ENCODE data around the gene PRKCSH.
"Not testable (repeated sequence)": the region's sequence is repeated elsewhere in the genome, so short reads cannot be mapped to it uniquely, and the experiment has no call there.

The PRKCSH gene, protein sequence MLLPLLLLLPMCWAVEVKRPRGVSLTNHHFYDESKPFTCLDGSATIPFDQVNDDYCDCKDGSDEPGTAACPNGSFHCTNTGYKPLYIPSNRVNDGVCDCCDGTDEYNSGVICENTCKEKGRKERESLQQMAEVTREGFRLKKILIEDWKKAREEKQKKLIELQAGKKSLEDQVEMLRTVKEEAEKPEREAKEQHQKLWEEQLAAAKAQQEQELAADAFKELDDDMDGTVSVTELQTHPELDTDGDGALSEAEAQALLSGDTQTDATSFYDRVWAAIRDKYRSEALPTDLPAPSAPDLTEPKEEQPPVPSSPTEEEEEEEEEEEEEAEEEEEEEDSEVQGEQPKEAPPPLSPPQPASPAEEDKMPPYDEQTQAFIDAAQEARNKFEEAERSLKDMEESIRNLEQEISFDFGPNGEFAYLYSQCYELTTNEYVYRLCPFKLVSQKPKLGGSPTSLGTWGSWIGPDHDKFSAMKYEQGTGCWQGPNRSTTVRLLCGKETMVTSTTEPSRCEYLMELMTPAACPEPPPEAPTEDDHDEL

DNA sequence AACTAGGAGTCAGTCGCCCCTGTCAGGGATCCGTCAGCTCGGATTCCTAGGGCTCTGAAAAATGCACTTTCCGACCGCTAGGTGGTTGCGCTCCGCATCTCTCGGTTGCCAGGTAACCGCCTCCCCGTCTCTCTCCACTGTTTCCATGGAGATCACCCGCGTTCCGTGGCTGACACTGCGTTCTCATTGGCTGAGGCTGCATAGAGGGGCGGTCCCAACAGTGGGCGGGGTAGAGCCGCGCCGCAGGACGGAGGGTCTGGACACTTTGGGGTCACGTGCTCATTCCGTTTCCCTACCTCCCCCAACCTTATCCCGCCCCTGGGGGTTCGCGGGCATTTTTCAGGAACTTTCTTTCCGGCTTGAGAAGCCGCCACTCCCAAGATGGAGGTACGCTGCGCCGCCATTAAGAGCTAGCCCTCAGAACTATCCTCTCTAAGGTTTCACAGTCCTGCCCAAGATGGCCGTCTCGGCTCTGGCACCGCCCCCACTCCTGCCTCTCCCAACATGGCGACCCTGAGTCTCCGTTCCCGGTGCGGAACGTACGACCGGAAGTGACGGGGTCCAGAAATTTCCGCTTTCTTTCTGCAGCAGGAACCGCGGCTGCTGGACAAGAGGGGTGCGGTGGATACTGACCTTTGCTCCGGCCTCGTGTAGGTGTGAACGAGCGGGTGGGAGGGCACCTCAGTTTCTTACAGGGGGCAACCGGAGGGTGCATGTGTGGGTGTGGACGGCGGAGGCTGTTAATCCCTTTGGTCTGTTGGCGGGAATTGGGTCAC, at the start of gene PRKCSH, which contains the start of gene ODAD3:
PRKCSH (plus strand) TSS at position 579 of the 776 bp plus-strand sequence. CDS start 483 bp downstream, outside the sequence.
ODAD3 (minus strand) TSS at position 65 of the 776 bp plus-strand sequence. CDS start 105 bp downstream, outside the sequence.
- peak; percentile 99 for DNase-seq (ENCODE audit: low read depth, low spot score)

DNA sequence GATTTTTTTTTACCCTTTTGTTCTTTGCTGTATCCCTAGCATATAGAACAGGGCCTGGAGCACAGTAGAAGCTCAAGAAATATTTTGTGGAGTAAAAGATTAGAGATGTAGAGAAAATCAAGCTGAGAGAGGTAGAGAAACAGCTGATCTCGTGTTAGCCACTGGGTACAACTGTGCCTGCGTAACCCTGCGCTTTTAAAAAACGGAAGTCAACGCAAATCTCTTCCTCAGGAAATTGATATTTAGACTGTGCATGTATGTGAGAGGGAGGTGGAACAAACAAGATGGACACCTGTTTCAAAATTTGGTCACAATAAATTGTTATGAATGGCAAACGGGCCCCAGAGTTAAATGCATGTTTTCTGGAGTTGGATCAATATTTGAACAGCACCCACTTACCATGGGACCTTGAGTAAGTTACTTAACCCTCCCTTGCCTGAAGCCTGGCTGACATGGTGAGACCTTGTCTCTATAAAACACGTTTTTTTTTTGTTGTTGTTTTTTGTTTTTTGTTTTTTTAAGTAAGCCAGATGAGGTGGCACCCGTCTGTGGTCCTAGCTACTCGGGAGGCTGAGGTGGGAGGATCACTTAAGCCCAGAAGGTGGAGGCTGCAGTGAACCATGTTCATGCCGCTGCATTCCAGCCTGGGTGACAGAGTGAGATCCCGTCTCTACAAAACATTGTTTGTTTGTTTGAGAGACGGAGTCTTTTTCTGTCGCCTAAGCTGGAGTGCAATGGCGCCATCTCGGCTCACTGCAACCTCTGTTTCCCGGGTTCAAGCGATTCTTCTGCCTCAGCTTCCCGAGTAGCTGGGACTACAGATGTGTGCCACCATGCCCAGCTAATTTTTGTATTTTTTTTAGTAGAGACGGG, 48.0 kb upstream of the PRKCSH start:
- DNase-seq (ENCODE audit: low read depth, low spot score) = no peak

DNA sequence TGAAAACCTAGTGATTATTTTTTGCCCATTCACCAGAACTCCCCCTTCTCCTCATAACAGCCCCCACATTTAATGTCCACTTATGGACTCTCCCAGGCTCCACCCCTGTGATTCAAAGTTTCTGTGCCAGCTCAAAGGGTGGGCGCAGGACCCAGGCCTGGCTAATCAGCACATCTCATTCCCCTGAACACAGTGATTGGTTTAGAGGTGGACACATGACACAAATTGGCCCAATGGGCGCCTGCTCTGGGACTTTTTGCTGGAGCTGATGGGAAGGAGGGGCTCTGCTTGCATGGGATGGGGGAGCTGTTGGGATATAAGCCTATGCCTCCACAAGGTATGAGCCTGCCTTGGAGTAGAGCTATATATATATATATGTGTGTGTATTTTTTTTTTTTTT, 45.1 kb upstream of the PRKCSH start:
- DNase-seq (ENCODE audit: low read depth, low spot score) = no peak

DNA sequence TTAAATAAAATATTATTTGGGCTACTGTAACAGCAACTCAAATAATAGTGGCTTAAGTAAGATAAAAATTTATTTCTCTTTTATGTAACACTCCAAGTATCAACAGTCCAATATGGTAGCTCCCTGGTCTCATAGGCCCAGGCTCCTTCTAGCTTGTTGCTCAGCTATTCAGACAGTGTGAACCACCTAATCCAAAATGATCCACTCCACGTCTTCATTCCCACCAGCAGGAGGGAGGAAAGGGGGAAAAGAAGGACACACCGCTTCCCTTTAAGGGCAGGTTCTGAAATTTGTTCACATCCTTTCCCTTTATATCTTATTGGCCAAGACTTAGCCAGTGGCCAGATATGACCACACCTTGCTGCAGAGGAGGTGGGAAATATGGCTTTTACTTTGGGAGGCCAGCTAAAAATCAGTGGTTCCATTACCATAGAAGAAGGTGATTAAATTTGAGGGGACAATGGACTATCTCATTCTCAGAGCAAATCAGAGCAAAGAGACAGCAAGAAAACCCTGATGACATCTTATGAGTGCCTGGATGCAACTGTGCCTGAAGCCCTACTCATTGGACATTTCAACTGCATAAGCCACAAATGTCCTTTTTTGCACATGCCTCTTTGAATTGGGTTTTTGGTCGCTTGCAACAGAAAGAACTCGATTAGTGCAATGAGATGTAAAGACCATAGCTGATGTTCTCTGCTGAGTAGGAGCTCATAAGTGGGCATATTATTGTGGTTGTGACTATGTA, 44.3 kb upstream of the PRKCSH start:
- no peak for DNase-seq (ENCODE audit: low read depth, low spot score)

DNA sequence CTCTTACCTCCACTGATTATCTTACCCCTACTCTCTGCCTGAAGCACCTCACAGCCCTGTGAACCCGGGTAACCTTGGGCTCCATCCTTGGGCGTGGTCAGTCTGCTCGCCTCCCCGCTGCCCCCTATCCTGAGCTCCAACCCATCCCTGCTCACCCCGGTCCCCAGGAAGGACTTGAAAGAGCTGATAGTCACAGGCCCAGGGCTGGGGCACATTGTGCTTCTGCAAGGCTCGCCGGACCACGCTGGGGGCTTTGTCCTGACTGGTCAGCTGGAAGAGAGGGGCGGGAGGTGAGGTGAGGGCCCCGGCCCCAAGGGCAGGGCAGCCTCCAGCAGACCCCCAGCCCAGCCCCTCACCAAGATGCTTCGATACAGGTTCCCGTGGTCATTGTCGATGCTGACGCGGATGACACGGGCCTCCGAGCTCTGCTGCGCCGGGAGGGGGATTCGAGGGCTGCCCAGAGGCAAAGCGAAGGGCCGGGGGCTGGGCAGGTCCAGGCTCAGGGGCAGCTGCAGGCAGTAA, 38.3 kb upstream of the PRKCSH start:
- DNase-seq (ENCODE audit: low read depth, low spot score) = no peak

DNA sequence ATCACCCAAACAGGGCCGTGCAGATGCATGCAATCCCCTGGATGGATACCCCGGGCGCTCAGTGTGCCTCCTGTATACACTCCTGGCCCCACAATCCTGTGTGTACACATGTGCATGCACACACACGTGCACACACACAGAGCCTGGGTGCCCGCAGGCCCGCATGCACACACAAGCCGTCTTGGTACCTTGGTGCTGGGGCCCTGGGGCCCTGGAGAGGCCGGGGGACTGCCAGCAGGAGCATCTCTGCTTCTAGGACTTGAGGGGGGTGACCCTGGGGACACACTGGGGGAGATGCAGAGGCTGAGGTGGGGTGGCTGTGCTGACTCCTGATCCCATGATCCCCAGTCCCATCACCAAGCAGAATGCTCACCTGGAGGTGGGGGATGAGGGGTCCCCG, 35.8 kb upstream of the PRKCSH start:
- no peak for DNase-seq (ENCODE audit: low read depth, low spot score)

DNA sequence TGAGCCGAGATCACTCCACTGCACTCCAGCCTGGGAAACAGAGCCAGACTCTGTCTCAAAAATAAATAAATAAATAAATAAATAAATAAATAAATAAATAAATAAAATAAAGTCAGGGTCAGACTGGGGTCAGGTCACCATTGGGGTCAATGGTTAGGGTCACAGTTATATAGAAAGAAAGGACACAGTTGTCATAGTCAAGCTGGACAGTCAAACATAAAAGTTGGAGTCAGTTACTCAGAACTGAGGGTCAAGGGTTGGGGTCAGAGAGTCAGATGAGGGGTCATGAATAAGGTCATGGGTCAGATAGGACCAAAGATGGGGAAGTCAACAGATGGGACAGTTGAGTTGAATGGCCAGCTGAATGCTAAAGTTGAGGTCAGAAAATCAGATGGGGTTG, 34.6 kb upstream of the PRKCSH start:
- no peak for DNase-seq (ENCODE audit: low read depth, low spot score)

DNA sequence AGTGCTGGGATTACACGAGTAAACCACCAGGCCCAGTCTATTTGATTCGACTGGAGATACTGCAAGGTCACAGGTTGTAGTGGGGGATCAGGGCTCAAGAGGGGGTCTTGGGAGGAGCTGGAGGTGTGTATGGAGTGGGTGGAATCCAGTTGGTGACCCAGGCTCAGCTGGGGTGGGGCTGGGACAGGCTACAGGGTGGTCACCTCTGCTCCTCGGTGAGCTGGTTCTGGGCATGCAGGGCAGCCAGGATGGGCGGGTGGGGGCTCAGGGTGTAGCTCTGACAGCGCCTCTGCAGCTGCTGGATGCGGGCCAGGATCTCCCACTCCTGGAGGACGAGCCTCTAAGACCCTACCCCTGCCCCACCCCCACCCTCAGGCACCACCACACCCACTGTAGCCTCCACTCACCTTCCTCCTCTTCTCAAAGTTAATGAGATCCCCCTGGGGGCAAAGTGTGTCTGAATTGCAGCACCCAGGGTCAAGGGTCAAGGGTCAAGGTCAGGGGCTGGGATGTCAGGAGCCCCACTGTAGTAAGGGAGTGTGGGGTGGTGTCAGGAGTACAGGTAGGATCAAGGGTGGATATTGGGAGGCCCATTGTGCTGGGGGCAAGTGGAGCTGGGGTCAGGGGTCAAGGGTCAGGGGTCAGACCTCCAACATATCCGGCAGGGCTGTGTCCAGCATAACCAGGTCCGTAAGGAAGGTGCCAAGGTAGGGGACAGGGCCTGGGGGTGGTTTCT, 33.5 kb upstream of the PRKCSH start:
- DNase-seq (ENCODE audit: low read depth, low spot score) = no peak

DNA sequence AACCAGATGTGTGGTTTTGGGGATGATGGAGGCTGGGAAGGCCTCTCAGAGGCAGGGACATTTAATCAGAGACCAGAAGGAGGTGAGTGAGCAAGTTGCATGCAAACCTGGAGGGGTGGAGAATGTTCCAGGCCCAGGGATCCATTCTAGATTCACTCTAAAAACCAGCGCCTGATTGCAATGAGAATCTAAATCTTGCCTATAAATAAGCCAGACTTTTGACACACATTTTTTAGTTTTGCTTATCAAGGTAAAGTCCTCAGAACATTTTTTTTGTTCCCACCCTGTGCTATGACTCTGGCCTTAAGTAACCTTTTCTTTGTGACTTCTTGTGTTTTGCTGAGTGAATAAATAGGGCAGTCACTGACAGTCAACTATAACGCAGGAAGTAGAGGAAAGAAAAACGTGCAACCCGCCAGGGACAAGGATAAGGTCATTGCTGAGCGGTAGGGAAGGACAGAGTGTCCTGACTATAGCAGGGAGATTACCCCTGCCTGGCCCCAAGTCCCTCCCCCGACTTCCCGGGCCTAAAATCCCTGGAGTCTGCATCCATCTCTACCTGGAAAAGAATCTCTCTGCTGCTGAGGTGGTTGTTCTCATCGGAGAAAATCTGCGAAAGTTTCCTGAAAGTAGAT, 30.7 kb upstream of the PRKCSH start:
- DNase-seq (ENCODE audit: low read depth, low spot score) = no peak

DNA sequence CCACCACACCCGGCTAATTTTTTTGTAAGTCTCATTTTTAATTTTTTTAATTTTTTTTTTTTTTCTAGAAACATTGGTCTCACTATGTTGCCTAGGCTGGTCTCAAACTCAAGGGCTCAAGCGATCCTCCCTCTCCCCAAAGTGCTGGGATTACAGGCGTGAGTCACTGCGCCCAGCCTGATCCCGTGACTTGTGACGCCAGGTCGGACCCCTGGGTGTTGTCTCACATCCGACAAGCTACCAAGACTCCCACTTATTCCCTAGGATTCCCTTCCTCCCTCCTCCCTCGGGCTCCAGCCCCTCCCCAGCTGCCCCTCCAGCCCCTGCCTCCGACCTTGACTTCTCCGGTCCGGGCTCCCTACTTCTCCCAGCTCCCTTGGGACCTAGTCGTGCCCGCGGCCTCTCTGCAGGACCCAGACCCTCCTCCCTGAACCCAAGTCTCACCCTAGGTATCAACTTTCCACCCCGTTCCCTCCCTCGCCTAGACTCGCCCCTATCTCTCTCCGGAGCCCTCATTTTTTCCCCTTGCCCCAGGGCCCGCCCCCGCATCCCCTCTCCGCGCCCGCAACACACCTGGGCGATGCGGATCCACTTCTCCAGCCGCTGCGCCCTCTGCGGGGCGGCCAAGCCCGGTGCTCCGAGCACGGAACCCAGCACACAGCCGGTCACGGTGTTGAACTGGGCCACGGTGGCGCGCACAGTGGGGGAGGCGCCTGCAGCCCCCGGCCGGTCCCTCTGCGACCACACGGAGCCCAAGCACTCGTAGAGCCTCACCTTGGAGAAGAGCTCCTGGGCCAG, 29.4 kb upstream of the PRKCSH start:
- no peak for DNase-seq (ENCODE audit: low read depth, low spot score)

DNA sequence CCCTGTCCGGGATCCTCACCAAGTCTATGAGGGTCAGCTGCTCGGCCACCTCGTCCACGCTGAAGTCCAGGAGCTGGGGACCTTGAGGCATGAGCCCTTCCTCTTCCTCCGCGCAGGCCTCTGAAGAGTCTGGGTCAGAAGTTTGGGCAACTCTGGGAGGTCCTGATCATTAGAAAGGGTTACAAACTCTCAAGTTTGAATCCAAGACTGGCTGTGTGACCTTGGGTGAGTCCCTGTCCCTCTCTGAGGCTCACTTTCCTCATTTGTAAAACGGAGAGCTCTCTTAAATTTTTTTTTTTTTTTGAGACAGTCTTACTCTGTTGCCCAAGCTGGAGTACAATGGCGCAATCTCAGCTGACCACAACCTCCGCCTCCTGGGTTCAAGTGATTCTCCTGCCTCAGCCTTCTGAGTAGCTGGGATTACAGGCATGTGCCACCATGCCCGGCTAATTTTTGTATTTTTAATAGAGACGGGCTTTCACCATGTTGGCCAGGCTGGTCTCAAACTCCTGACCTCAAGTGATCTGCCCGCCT, 28.7 kb upstream of the PRKCSH start:
- DNase-seq (ENCODE audit: low read depth, low spot score) = not testable (repeated sequence)

DNA sequence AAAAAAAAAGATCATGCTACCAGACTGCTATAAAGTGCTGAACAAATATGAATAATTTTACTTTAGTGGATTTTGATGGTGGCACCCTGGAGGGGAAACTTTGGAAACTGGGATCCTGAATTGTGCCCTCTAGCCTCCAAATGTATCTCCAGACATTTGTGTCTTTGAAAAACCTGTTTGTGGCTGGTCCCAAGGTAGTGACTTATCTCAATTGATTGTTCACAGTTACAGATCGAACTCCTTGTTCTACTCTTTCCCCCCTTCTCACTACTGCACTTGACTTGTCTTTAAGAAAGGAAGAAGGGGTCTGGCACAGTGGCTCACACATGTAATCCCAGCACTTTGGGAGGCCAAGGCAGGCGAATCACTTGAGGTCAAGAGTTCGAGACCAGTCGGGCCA, 26.8 kb upstream of the PRKCSH start:
- DNase-seq (ENCODE audit: low read depth, low spot score) = no peak

DNA sequence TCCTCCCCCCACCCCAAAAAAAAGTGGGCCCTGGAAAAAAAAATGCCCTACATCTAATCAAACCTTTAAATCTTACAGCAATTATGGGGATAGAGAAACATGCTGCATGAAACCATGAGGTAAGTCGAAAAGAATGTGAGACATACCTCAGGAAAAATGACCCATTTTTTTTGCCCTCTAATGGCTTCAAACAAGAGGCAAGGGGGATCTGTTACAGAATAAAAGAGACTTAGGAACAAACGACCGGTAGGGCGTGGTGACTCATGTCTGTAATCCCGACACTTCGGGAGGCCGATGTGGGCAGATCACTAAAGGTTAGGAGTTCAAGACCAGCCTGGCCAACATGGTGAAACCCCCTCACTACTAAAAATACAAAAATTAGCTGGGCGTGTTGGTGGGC, 24.8 kb upstream of the PRKCSH start:
- DNase-seq (ENCODE audit: low read depth, low spot score) = no peak

DNA sequence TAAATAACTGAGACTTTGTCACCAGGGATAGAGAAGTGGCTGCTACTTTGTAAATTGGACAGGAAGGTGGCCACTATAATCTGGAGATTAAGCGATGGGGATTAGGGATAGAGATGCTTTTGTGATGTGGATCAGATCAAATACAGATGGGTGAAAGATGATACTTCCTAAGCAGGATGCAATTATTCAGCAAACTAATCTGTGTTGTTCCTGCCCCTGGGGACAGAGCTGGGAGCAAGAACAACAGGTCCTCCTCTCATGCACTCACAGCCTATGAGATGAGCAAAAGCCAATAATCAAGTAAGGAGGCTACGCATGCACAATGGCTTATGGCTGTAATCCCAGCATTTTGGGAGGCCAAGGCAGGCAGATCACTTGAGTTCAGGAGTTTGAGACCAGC, 20.9 kb upstream of the PRKCSH start:
- no peak for DNase-seq (ENCODE audit: low read depth, low spot score)

DNA sequence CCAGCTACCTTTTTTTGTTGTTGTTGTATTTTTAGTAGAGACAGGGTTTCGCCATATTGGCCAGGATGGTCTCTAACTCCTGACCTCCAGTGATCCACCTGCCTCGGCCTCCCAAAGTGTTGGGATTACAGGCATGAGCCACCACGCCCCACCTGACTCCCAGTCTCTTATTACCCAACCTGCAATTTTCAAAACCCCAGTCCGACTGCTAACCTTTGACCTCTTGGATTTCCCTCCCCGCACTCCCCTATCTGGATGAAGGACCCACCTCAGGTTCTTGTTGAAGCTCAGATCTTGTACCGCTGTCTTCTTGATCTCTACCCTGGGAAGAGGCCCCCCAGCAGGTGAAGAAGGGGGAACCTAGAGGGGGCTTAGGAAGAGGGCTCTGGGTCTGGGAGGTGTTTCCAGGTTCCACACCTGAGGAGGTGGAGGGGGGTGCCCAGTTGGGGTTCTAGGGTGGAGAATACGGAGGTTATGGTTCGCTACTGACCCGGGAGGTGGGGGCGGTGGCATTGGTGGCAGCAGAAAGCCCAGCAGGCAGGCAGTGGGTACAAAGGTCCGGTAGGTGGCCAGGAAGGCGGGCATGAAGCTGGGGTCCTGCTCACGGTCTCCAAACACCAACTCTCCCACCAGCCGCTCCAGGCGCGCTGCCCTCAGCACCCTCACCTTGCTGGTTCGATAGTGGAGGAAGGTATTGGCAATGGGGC, 18.9 kb upstream of the PRKCSH start:
- DNase-seq (ENCODE audit: low read depth, low spot score) = no peak

DNA sequence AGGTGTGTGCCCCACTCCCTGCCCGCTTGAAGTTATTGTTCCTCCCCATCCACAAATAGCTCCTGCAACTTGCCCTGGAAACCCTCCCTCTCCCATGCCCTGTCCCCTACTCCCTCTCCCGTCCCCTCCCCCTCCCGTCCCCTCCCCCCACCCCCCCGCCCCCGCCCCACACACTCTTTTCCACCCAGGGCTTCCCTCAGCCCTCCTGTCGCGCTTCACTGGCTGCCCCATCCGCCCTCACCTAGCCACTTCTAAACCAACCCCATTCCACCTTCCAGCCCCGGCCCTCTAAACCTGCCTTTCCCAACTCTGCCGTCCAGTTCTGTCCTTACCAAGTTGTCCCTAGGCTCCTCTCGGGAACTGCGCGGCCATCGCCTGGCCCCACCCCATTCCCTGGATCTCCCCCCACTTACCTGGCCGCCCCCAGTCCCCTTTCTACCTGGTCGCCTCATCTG, 17.3 kb upstream of the PRKCSH start:
- DNase-seq (ENCODE audit: low read depth, low spot score) = no peak
